Adrenal gland (tissue), 5 donors: ENCODE results near the gene ARID5B.

Experiments used
- POLR2A ChIP-seq, 2 donors: fragments of 450-650 bp; IDR thresholded peaks; one replicate each; pipeline ENCODE4 v1.6.1; 2017; ENCODE audit warnings: antibody characterized with exemption in 2 of 2, mild to moderate bottlenecking in 2 of 2, moderate library complexity in 1 of 2
- TF ChIP-seq, protein P1 (sequence below), 6 experiments: fragments of 450-650 bp in 4 of 6; fragments of 200-600 bp in 2 of 6; sonication (generic) in 1 of 6; IDR thresholded peaks; 1 replicate in 5 of 6; 2 replicates in 1 of 6; pipeline versions ENCODE4 v1.5.1 to v1.8.0; 2016 to 2021; ENCODE audit warnings: antibody characterized with exemption in 6 of 6, mild to moderate bottlenecking in 2 of 6, moderate library complexity in 1 of 6
- donor health status: DM: no; HTN: no; CAD: no.

DNA sequence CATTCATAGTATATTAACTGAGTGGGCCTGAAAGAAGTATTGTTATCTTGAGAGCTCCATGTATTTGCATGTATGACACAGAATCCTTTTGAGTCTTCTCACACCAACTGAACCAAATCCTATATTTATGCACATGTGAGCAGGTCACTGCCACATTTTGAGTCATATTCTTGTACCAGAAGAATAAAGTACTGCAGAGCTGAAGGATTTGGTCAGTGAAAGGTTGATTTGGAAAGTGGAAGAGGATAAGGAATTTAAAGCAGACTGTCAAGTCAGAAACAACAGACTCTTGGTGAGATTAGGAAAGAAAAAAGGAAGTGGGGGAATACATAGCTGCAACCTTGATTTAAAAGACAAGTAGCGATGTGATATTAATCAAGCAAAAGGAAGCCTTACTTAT lies 121.8 kb downstream of the ARID5B start:
- TF ChIP-seq, protein P1, sequence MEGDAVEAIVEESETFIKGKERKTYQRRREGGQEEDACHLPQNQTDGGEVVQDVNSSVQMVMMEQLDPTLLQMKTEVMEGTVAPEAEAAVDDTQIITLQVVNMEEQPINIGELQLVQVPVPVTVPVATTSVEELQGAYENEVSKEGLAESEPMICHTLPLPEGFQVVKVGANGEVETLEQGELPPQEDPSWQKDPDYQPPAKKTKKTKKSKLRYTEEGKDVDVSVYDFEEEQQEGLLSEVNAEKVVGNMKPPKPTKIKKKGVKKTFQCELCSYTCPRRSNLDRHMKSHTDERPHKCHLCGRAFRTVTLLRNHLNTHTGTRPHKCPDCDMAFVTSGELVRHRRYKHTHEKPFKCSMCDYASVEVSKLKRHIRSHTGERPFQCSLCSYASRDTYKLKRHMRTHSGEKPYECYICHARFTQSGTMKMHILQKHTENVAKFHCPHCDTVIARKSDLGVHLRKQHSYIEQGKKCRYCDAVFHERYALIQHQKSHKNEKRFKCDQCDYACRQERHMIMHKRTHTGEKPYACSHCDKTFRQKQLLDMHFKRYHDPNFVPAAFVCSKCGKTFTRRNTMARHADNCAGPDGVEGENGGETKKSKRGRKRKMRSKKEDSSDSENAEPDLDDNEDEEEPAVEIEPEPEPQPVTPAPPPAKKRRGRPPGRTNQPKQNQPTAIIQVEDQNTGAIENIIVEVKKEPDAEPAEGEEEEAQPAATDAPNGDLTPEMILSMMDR (IDR thresholded peaks at IDR 0.05) = no peak
- TF ChIP-seq POLR2A (IDR thresholded peaks at IDR 0.05) = no peak
